Lower leg skin (tissue), 4 donors: Measurements from ENCODE around the gene TRIM31. TPM values are rescaled to one million over a fixed set of nuclear protein-coding genes. Genes with fewer than 3 reads are reported as not detected.
"Not testable (repeated sequence)": the region's sequence is repeated elsewhere in the genome, so short reads cannot be mapped to it uniquely, and the experiment has no call there.

Source experiments
- DNase-seq, 2 donors: peaks; one replicate each; pipeline ENCODE4 v3.0.0-alpha.2; 2019; ENCODE audit warnings: low spot score in 2 of 2
- H3K4me3 ChIP-seq: fragments of 200-600 bp; sonication (generic); 2 replicates; pipeline ENCODE4 v1.5.1; 2017; ENCODE audit warnings: mild to moderate bottlenecking, low read depth; ENCODE audit not compliant: poor library complexity, severe bottlenecking
- CTCF ChIP-seq, 3 donors: fragments of 450-650 bp; IDR thresholded peaks; one replicate each; pipeline ENCODE4 v1.5.1; 2016; ENCODE audit warnings: antibody characterized with exemption in 3 of 3, mild to moderate bottlenecking in 3 of 3, moderate library complexity in 2 of 3
- POLR2A ChIP-seq, 2 donors: fragments of 450-650 bp; IDR thresholded peaks; one replicate each; pipeline ENCODE4 v1.6.1; 2016 to 2017; ENCODE audit warnings: antibody characterized with exemption in 2 of 2, mild to moderate bottlenecking in 1 of 2, moderate library complexity in 1 of 2
- WGBS, 2 donors: methylation state at CpG; one replicate each; pipeline ENCODE4 v1.1.5; 2018; 5-methylcytosine and 5-hydroxymethylcytosine counted together
- intact Hi-C: fragments of 100-400 bp; cut with DNase I; formaldehyde crosslinking; loops from one replicate; pipeline ENCODE4 v1.15.0; 2023; ENCODE audit warnings: low total_unique reads
- total RNA-seq, 4 donors: library from RNA; depleted of rRNA; stranded (reverse); fragments of >200 nt; gene quantifications; one replicate each; pipeline ENCODE4 v1.1.0, GENCODE V29; 2016

TRIM31 gene
- total RNA-seq, 4 donors from 2014 or later = 0.29 TPM; not detected in 3

- no peak overlapping the region for H3K4me3 ChIP-seq
- no peak for TF ChIP-seq POLR2A (IDR thresholded peaks at IDR 0.05)
- no peak for TF ChIP-seq CTCF (IDR thresholded peaks at IDR 0.05)
- 59 to 63% methylated on average over 6 of the region's 6 CpGs for WGBS, 2 donors
- intact Hi-C loops = no loop called here
- DNase-seq = no peak
Measured at GRCh38 chr6:30144811-30145210, 31.9 kb upstream of the TRIM31 start.

- TF ChIP-seq CTCF (IDR thresholded peaks at IDR 0.05) = no peak
- TF ChIP-seq POLR2A (IDR thresholded peaks at IDR 0.05) = no peak
- no peak for DNase-seq
- 59 to 71% methylated on average over 2 of the region's 2 CpGs for WGBS, 2 donors
- H3K4me3 ChIP-seq = no peak overlapping the region
- intact Hi-C loops = no loop called here
Measured at GRCh38 chr6:30143780-30144179, 30.9 kb upstream of the TRIM31 start.

GRCh38 chr6:30142665-30143064, 29.8 kb upstream of the TRIM31 start:
- H3K4me3 ChIP-seq = no peak overlapping the region
- DNase-seq = no peak
- TF ChIP-seq CTCF (IDR thresholded peaks at IDR 0.05) (no peak), POLR2A (IDR thresholded peaks at IDR 0.05) (no peak)
- intact Hi-C loops = no loop called here
- WGBS, 2 donors = 72 to 80% methylated on average over 3 of the region's 3 CpGs

GRCh38 chr6:30140240-30140639, 27.4 kb upstream of the TRIM31 start:
- intact Hi-C loops, DNase-seq, H3K4me3 ChIP-seq: not testable (repeated sequence)
- WGBS, 2 donors = 85 to 86% methylated on average over 8 of the region's 8 CpGs

GRCh38 chr6:30136570-30137286, 23.8 kb upstream of the TRIM31 start:
- WGBS, 2 donors = 78 to 81% methylated on average over 11 of the region's 11 CpGs
- H3K4me3 ChIP-seq = no peak overlapping the region
- DNase-seq = no peak
- intact Hi-C loops = no loop called here
- TF ChIP-seq POLR2A (IDR thresholded peaks at IDR 0.05) (no peak), CTCF (IDR thresholded peaks at IDR 0.05) (no peak)

GRCh38 chr6:30135757-30136156, 22.9 kb upstream of the TRIM31 start, which contains the start of gene TRIM40:
Gene TRIM40, plus strand, starts transcription at chr6:30136140. Its CDS starts 897 bp downstream, at chr6:30137037.
- TF ChIP-seq POLR2A (IDR thresholded peaks at IDR 0.05) (no peak), CTCF (IDR thresholded peaks at IDR 0.05) (no peak)
- intact Hi-C loops = no loop called here
- DNase-seq = no peak
- no peak within 1 kb of the TSS for H3K4me3 ChIP-seq
- 73 to 77% methylated on average over 4 of the region's 4 CpGs for WGBS, 2 donors
